A673 (cell line): ENCODE measurements around the gene IFITM1. TPM values are rescaled to one million over a fixed set of nuclear protein-coding genes. Genes with fewer than 3 reads are reported as not detected.

ENCODE experiments used
- BruUV-seq: library from RNA; stranded (reverse); fragments of 400-500 nt; replicated peaks from 2 replicates; lab custom pipeline; 2021; lab: Mats Ljungman, UMichigan
- CTCF ChIA-PET: fragments of 300-600 bp; sonication (Branson Sonifier 250); formaldehyde crosslinking; loops from one replicate; lab custom pipeline; 2022; ENCODE audit warnings: antibody characterized with exemption; lab: Charles Lee
- POLR2A ChIA-PET: fragments of 300-600 bp; sonication (Branson Sonifier 250); formaldehyde crosslinking; loops from one replicate; lab custom pipeline; 2022; ENCODE audit warnings: antibody characterized with exemption; ENCODE audit not compliant: low non-redundant PET; lab: Charles Lee
- DNase-seq: peaks from one replicate; pipeline ENCODE4 v3.0.0-alpha.2; 2015; ENCODE audit warnings: low spot score
- H3K27ac ChIP-seq: fragments of 200-600 bp; sonication (generic); 2 replicates; pipeline ENCODE4 v1.5.1; 2016; ENCODE audit warnings: mixed run types, low read depth, mild to moderate bottlenecking, mixed read lengths, antibody characterized with exemption, low read length; ENCODE audit not compliant: poor library complexity, severe bottlenecking
- H3K27me3 ChIP-seq: fragments of 200-600 bp; sonication (generic); replicated peaks from 2 replicates; pipeline ENCODE4 v1.6.1; 2017; ENCODE audit warnings: mixed run types, low read depth, mild to moderate bottlenecking, mixed read lengths, antibody characterized with exemption, low read length; ENCODE audit not compliant: insufficient read depth, poor library complexity
- H3K36me3 ChIP-seq: fragments of 200-600 bp; sonication (generic); 2 replicates; pipeline ENCODE4 v1.6.1; 2016; ENCODE audit warnings: mixed run types, mild to moderate bottlenecking, mixed read lengths, antibody characterized with exemption, low read length; ENCODE audit not compliant: insufficient read depth, poor library complexity, severe bottlenecking
- H3K4me1 ChIP-seq: fragments of 200-600 bp; sonication (generic); 2 replicates; pipeline ENCODE4 v1.6.1; 2017; ENCODE audit warnings: mixed run types, mild to moderate bottlenecking, mixed read lengths, antibody characterized with exemption, low read length; ENCODE audit not compliant: insufficient read depth, poor library complexity, severe bottlenecking
- H3K4me3 ChIP-seq: fragments of 200-600 bp; sonication (generic); 2 replicates; pipeline ENCODE4 v1.5.1; 2016; ENCODE audit warnings: low read depth, mixed run types, mild to moderate bottlenecking, mixed read lengths, low read length; ENCODE audit not compliant: poor library complexity, severe bottlenecking
- H3K9me3 ChIP-seq: fragments of 200-600 bp; sonication (generic); 2 replicates; pipeline ENCODE4 v1.6.1; 2016; ENCODE audit warnings: mixed run types, low read depth, mild to moderate bottlenecking, mixed read lengths, antibody characterized with exemption, low read length; ENCODE audit not compliant: poor library complexity, severe bottlenecking
- CTCF ChIP-seq: fragments of 300-800, 200-600 bp; sonication (generic); conservative IDR thresholded peaks from 2 replicates; pipeline ENCODE4 v1.5.1; 2017; ENCODE audit warnings: low read depth, mild to moderate bottlenecking, antibody characterized with exemption, low read length, moderate library complexity, mixed read lengths
- EZH2 ChIP-seq: fragments of 200-600 bp; sonication (generic); IDR thresholded peaks from 2 replicates; pipeline ENCODE4 v1.6.1; 2017; ENCODE audit warnings: borderline replicate concordance, low read depth, mild to moderate bottlenecking, mixed read lengths, antibody characterized with exemption, low read length; ENCODE audit not compliant: poor library complexity, severe bottlenecking
- intact Hi-C: fragments of 100-400 bp; cut with micrococcal nuclease; formaldehyde crosslinking; loops from one replicate; pipeline ENCODE4 v1.10.0; 2022; ENCODE audit not compliant: unreplicated experiment
- total RNA-seq: library from RNA; stranded (reverse); gene quantifications from 2 replicates; pipeline ENCODE4 v1.2.3, GENCODE V29; 2021

The IFITM1 gene
- total RNA-seq, 1 experiment from 2014 or later = 24.4 TPM

- no peak for DNase-seq
- Histone ChIP-seq H3K27ac (no peak overlapping the region), H3K4me1 (no peaks in the 10 kb centered on the region), H3K36me3 (no peaks in the 10 kb centered on the region), H3K9me3 (no peaks in the 10 kb centered on the region), H3K27me3 (peaks cover 43% of the 10 kb centered on the region), H3K4me3 (no peak overlapping the region)
- intact Hi-C loops = no loop called here
- POLR2A ChIA-PET = no interaction called here
- CTCF ChIA-PET = interaction anchor here (0.7 kb wide), 1 partner anchor 30 kb away, joined by 3 read pairs; no protein-coding TSS in a partner anchor
- TF ChIP-seq CTCF (no peak), EZH2 (no peak)
- BruUV-seq = no TSS peak
Observed at GRCh38 chr11:282630-283360, 31.0 kb upstream of the IFITM1 start.

- TF ChIP-seq CTCF (no peak), EZH2 (no peak)
- POLR2A ChIA-PET = no interaction called here
- no peak for DNase-seq
- no peaks in the 10 kb centered on the region for H3K36me3 ChIP-seq
- no TSS peak for BruUV-seq
- H3K4me1 ChIP-seq = no peaks in the 10 kb centered on the region
- CTCF ChIA-PET = interaction anchor here (0.7 kb wide), 1 partner anchor 29 kb away, joined by 3 read pairs; no protein-coding TSS in a partner anchor
- intact Hi-C loops = no loop called here
- H3K27ac ChIP-seq = no peak overlapping the region
- no peak overlapping the region for H3K4me3 ChIP-seq
- H3K9me3 ChIP-seq = no peaks in the 10 kb centered on the region
- peaks cover 42% of the 10 kb centered on the region for H3K27me3 ChIP-seq
Observed at GRCh38 chr11:283405-284104, 30.3 kb upstream of the IFITM1 start.

- no peaks in the 10 kb centered on the region for H3K9me3 ChIP-seq
- ChIA-PET POLR2A (no interaction called here), CTCF (no interaction called here)
- H3K27me3 ChIP-seq = peaks cover 34% of the 10 kb centered on the region
- BruUV-seq = no TSS peak
- no peak for TF ChIP-seq CTCF
- no peak for TF ChIP-seq EZH2
- peaks cover under 1% of the 10 kb centered on the region for H3K4me1 ChIP-seq
- no peaks in the 10 kb centered on the region for H3K36me3 ChIP-seq
- H3K27ac ChIP-seq = no peak overlapping the region
- H3K4me3 ChIP-seq = no peak overlapping the region
- intact Hi-C loops = no loop called here
- no peak for DNase-seq
Observed at GRCh38 chr11:284105-285020, 29.5 kb upstream of the IFITM1 start.
